ENCODE results near the gene ALDH1A2.
A peak's percentile ranks its signal among the peaks of the same experiment; 100 is the strongest.
"Not testable (repeated sequence)": the region's sequence is repeated elsewhere in the genome, so short reads cannot be mapped to it uniquely, and the experiment has no call there.

Gene ALDH1A2

DNA sequence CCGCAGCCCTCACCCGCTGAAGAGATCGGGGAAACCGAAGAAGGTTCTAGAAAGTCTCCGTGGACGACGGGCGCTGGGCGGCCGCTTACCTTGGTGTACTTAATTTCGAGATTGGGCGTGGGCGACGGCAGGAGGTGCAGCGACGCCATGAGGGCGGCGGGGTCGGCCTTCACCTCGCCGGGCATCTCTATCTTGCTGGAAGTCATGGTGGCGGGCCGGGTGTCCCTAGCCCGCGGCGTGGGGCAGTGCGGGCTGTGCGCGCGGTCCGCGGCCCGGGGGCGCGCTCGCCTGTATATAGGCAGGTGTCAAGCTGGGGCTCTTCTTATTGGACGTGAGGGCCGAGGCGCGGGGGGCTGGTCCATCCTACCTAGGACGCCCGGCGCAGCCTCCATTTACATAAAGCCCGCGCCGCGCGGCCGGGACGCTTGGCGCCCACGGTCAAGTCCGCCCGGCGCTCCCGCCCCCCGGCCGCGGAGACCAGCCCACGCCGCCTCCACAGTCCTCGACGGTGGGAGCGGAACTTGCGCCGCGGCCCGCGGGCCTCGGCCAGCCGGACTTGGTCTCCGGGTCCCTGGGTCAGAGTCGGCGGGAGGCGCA lies at the start of gene ALDH1A2:
ALDH1A2 (minus strand) TSS at position 267 of the 597 bp plus-strand sequence; CDS start at position 206, 61 bp downstream.
- DNase-seq = no peak

DNA sequence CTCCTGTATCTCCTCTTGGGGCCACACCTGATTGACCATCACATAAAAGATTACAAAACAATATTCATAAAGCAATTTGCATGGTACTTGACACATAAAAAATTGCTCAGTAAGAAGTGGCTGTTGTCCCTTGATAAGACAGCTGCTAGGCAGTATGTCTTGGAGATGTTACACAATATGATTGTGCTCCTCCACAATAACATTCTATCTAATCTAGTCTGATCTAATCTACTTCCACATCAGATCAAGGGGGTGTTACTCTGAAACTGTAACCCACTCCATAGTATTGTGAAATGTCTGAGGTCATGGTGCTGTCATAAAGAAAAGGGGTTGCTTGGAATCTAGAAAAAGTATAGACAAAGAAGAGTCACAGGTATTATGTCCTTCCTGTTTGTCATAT lies 49.3 kb upstream of the ALDH1A2 start:
- no peak for DNase-seq

DNA sequence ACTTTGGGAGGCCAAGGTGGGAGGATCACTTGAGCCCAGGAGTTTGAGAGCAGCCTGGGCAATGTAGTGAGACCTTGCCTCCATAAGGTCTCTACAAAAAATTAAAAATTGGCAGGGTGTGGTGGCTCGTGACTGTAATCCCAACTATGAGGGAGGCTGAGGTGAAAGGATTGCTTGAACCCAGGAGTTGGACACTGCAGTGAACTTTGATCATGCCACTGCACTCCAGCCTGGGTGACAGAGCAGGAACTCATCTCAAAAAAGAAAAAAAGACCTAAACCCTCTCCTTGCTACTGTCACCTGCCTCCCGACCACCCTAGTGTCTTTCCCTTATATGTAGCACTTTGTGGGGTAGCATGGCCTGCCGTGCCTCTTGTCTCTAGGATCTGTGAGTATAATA lies 48.9 kb upstream of the ALDH1A2 start:
- DNase-seq = no peak

DNA sequence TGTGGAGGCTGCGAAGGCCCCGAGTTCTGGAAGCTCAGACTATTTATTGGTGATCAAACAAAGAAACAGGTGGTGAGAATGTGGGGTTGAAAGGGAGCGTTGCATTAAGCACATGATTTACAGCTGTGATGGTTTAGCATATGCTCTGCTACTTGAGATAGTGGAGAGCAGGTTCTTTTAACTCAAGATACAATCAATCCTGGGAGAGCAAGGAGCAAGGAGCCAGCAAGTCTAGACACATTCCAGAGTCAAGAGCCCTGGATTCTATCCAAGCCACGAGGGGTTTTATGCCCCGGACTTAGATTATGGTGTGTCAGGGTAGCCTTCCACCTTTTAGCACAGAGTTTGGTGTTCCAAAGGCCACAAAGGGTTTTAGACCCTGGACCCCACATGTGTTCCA lies 47.8 kb upstream of the ALDH1A2 start:
- not testable (repeated sequence) for DNase-seq

DNA sequence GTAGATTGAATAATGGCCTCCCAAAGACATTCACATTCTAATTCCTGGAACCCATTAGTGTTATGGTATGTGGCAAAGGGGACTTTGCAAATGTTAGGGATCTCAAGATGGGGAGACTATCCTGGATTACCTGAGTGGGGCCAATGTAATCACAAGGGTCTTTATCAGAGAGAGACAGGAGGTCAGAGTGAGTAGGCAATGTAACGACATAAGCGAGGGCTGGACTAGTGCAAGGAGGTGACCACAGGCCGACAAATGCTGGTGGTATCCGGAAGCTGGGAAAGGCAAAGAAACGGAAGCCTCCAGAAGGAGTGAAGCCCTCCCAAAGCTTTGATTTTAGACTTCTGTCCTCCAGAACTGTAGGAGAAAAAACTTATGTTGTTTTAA lies 46.2 kb upstream of the ALDH1A2 start:
- DNase-seq = no peak

DNA sequence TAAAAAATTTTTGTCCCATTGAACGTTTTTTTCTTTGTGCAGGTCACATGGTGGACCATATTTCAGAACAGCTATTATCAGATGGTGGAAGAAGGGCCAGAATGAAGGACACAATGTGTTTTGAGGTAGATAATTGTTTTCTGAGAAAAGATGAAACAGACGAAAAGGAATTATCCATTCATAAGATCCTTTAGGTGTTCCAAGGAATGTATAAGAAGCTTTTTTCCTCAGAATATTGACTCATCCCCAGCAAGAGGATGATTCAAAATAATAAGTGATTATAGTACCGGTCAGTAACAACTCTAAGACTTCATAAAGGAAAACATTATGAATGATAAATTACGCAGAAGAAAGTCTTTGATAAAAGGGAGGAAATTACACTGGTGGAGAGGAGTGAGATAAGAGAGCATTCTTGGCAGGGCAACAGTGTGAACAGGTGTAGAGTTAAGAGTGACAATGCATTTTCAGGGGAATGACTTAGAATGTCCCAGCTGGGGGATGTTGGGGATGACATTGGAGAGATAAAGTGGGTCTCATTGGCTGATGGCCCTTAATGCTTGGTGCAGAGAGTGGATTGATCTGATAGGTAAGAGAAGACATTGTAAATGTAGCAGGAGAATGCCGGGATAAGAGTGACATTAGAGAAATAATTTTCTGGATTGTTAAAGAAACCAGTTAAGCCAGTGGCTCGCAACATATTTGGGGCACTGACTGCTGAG lies 45.6 kb upstream of the ALDH1A2 start:
- no peak for DNase-seq

DNA sequence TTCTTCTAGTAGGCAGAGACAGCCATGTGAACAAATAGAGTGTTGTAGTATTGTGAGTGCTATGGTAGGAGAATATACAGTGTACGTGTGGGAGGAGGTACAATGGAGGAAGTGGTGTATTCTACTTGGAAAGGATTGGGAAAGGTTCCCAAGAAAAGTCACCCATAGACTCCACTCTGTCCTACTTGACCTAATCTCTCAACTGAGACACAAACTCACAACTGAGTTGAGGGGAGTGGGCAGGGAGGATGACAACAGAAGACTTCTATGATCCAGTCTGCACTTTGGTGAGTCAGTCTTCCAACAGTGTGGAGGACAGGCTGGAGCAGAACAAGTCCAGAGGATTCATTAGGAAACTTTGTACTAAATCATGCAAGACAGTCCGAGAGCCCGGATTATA lies 43.9 kb upstream of the ALDH1A2 start:
- DNase-seq = no peak

DNA sequence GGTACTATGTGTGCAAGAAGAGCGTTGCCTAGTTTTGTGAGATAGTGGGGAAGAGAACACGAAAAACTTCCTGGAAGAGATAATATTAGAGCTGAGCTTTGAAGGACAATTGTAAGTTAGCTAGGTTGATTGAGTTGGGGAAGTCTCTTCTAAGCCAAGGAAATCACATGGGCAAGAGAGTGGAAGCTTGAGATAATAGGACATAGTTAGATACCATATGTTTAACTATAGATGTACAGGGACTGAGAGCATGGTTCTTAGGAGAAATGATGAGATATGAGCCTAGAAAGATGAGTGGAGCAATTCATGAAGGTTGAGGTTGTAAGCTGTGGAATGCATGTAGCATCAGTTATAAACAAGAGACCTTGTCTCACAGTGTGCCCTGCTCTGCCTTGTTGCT lies 42.6 kb upstream of the ALDH1A2 start:
- no peak for DNase-seq

DNA sequence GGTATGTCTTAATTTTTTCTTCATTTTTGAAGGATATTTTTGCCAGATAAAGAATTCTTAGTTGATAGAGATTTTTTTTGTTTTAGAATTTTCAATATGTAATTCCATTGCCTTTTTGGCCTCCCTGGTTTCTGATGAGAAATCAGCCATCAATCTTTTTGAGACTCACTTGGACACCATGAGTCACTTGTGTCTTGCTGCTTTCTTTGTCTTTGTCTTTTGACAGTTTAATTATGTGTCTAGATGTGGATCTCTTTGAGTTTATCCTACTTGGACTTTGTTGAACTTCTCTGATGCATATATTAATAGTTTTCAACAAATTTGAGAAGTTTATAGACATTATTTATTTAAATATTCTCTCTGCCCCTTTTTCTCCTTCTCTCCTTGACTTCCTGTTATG lies 38.0 kb upstream of the ALDH1A2 start:
- DNase-seq = no peak

DNA sequence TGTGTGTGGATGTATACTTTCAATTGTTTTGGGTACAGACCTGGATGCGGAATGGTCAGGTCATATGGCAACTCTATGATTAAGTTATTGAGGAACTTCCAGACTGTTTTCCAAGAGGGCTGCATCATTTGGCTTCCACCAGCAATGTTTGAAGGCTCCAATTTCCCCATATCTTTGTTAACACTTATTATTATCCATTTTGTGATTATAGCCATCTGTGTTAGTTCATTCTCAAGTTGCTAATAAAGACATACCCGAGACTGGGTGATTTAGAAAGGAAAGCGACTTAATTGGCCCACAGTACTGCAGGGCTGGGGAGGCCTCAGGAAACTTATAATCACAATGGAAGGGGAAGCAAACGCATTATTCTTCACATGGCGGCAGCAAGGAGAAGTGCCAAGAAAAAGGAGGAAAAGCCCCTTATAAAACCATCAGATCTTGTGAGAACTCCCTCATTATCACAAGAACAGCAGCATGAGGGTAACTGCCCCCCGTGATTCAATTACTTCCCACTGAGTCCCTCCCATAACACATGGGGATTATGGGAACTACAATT lies 31.1 kb upstream of the ALDH1A2 start:
- DNase-seq = no peak

DNA sequence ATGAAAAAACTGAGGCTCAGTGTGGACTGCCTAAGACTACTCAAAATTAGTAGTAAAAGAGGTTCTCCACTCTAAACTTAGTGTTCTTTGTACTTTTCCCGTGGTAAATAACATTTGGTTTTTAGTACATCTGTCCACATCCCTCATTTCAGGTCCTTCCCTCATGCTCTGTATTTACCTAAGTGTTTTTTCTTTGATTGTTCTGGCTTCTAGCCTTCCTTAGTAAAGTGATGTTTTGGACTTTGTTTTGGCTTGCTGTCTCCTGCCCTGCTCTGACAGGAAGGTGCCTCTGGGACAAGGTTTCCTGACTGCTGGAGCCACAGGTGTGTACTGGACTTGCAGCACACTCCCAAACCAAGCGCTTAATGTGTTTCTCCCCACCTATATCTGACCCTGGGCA lies 29.9 kb upstream of the ALDH1A2 start:
- DNase-seq = no peak

DNA sequence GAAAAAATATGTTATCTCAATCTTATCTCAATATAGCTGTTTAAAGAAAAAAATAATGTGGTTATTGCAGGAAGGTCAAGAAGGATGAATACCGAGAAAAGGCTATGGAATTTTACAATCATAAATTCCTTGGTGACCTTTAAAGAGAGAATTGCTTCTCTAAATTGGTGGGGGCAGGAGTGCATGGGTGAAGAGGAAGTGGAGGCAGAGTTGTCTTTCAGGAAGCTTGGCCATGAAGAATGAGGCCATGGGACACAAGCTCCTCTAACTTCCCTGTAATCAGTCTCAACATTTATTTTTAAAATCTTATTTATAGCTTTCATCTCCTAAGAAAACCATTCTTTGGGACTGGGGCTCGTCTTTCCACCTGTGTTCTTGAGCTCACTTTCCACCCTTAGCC lies 22.4 kb upstream of the ALDH1A2 start:
- no peak for DNase-seq

DNA sequence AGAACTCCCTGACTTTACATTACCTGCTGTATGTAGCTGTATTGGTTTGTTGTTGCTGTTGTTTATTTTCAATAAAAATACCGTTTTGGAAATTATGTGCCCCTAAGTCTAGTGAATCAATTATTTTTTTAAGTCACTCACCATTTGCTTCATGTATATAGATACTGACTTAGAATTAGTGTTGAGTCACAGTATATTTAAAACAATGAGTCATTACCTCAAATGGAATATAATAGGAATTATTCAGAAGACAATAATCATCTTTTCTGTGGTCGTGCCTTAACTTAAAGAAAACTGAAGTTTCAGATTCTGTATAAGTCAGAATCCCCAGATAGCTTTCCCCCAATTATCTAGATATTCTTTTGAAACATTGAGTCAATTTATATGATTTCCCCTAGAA lies 21.0 kb upstream of the ALDH1A2 start:
- DNase-seq = no peak

DNA sequence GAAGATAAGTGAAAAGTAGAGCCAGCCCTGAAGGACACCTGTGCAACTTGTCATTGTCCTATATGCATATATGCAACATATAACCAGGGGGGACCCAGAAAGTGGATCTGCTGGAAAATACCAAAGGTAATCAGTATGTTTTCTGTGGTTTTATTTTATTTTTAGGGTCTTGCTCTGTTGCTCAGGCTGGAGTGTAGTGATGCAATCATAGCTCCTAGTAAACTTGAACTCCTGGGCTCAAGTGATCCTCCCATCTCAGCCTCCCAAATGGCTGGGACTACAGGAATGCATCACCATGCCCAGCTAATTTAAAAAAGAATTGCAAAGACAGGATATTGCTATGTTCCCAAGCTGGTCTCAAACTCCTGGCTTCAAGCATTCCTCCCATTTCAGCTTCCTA lies 18.0 kb upstream of the ALDH1A2 start:
- DNase-seq = no peak

DNA sequence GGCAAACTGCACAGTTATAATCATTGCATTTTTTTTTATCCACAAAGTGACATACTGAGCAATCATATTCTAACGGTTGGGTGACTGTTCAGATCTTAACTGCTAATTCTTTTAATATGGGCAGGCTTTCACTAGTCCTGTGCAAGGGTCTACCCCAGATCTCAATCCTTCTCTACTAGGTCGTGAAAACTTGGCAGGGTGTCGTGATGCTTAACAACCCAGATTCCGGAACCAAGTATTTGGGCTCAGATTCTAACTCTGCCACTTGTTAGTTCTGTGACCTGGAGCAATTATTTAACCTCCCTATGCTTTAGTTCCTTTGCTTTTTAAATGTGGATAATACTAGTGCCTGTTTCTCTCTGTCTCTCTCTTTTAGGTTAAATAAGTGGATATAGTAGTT lies 16.4 kb upstream of the ALDH1A2 start:
- no peak for DNase-seq

DNA sequence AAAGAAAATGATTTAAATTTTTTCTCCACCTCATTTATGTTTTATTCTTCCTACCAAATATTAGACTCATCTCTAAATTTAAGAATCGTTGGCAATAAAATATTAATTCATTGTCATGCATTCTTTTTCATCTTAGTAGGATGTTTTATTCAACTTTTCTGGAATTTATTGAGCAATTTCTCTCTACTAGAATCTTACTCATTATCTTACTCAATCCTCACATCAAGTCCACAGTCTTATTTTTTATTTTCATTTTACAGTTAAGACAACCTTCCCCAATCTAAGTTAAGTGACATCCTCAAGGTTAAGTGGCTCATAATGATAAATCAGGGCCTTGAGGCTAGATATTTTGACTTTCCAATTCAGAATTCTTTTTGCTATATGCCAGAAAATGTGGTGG lies 15.9 kb upstream of the ALDH1A2 start:
- no peak for DNase-seq

DNA sequence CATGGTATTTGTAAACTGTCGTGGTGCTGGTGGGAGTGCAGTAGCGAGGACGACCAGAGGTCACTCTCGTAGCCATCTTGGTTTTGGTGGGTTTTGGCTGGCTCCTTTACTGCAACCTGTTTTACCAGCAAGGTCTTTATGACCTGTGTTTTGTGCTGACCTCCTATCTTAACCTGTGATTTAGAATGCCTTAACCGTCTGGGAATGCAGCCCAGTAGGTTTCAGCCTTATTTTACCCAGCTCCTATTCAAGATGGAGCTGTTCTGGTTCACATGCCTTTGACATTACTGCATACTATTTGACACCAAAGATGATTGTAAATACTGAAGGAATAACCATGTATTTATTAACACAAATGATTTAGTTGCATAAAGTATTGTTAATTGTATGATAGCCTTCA lies 15.4 kb upstream of the ALDH1A2 start:
- not testable (repeated sequence) for DNase-seq

DNA sequence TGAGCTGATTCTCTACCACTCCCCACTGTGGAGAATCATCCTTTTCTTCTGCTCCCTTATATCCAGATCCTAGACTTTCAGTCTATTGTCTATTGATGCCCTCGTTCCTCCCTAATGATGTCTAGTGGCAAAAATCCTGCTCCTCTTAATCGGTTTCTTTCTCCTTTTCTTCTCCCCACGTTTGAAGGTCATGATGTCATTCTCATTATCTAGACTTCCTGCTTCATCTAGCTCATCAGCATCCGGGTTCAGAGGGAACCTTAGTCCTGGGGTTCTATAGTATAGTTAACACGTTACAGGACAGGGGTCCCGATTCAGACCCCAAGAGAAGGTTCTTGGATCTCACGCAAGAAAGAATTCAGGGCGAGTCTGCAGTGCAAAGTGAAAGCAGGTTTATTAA lies 14.9 kb upstream of the ALDH1A2 start:
- no peak for DNase-seq

DNA sequence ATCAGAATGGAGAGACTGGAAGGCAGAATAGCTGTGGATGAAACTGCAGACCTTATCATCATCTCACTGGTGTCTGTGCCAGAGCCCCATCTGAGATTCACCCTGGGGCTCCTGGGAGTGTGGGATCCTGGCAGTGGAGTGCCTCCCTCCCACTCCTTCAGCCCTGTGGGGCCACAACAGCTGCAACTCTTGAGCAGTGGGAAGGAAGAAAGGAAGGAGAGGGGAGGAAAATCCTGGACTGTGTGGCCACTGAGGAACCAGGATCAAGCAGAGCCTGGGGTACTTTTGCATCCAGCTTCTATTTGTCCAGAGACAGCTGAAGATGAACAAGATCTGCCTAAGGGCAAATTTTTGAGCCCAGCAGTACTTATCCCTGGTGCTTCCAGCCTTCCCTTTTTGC lies 13.1 kb upstream of the ALDH1A2 start:
- DNase-seq = no peak

DNA sequence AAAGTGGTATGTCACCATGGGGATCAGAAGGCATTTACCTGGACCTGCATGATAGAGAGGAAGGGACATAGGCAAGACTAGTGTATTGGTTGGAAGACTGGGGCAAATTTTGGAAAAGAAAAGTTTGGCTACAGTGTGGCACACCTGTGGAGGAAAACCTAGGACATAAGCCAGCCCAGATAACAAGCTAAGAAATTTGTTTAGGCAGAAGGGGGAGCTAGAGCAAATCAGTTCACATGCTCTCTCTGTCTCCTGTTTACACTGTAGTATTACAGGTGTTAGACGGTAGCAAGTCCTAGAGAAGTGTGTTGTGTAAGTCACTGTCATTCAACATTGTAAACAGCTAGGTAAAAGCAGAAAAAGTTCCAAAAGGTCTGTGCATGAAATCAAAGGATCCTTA lies 11.9 kb upstream of the ALDH1A2 start:
- DNase-seq = no peak

DNA sequence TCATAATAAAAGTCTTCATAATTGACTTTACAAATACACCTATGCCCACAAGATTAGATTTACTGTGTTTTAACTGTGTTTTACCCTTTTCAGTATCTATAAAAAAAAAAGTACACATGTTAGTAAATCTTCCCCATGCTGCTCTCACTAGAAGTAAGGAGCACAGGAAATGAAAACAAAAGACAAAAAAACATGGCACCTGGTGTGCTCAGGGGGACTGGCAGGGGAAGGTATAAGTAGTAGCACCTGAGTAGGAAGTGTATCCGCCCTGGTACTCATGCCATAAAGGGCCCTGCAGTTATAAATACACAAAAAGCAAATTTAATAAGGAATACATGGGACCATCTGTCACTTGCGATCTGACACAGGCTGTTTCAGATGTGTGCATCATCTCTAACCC lies 8.9 kb upstream of the ALDH1A2 start:
- no peak for DNase-seq

DNA sequence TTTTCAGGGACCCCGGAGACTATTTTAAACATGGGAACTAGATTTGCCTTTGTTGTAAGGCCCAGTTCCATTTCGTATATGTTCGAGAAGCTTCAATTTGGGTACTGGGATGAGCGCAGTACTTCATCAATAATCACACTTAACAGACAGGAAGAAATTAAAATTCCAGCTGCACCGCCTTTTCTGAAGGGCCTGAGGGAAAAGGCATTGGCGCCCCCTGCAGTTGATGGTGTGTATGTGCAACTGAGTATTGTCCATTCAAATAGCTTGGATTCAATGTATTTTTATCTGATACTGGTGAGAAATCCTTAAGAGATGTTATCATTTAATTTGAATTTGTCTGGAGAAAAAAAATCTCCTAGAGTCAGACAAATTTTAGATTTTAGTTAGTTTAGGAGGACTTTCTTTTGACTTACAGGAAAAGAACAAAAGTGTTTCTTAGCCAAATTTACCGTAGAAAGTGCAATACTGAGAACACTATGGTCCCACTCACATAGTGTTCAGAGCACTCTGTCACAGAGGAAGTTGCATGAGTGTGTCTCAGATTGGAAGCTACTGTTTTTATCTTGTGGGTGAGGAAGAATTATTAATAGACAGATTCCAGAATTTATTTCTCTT lies 5.4 kb upstream of the ALDH1A2 start:
- DNase-seq = peak in 1 of 2 experiments; percentile 11

DNA sequence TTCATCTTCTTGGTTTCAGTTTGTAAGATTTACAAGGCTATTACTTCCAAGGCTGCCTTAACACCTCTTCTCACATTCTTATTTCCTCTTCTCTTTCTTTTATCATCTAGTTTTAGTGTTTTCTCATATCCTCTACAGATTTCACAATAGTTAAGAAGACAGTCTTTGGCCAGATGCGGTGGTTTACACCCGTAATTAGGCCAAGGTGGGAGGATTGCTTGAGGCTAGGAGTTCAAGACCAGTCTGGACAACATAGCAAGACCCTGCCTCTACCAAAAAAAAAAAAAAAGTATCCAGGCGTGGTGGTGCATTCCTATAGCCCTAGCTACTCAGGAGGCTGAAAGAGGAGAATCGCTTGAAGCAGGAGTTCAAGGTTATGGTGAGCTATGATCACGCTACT lies 3.5 kb upstream of the ALDH1A2 start:
- no peak for DNase-seq

All from NCI-H187 (cell line).